ENCODE results near the gene CCL21.

- no peak for TF ChIP-seq CTCF (conservative IDR thresholded peaks at IDR 0.05; ENCODE audit: low read depth, low read length)
- no peak for TF ChIP-seq POLR2A (IDR thresholded peaks at IDR 0.05; ENCODE audit: low read depth, low read length)
- TF ChIP-seq SMC3 (IDR thresholded peaks at IDR 0.05; ENCODE audit: low read depth, low read length) = no peak
- no peak for TF ChIP-seq NFE2L2 (IDR thresholded peaks at IDR 0.05; ENCODE audit: low read depth, low read length)
- TF ChIP-seq FOS (IDR thresholded peaks at IDR 0.05; ENCODE audit: low read depth, low read length) = no peak
- no peak for TF ChIP-seq MAFK (IDR thresholded peaks at IDR 0.05; ENCODE audit: low read depth, low read length)
- no peak for TF ChIP-seq CEBPB (IDR thresholded peaks at IDR 0.05; ENCODE audit: low read depth, low read length)
- TF ChIP-seq BHLHE40 (IDR thresholded peaks at IDR 0.05; ENCODE audit: low read depth, low read length) = no peak
- TF ChIP-seq USF2 (IDR thresholded peaks at IDR 0.05; ENCODE audit: low read depth, low read length) = no peak
- TF ChIP-seq RCOR1 (IDR thresholded peaks at IDR 0.05; ENCODE audit: insufficient replicate concordance, low read length) = no peak
- TF ChIP-seq MAZ (IDR thresholded peaks at IDR 0.05; ENCODE audit: borderline replicate concordance, low read depth, low read length) = no peak
- no peak for TF ChIP-seq ELK1 (IDR thresholded peaks at IDR 0.05; ENCODE audit: borderline replicate concordance, low read depth, low read length)
Observed at GRCh38 chr9:34737677-34738260, 27.8 kb upstream of the CCL21 start.

Measured in IMR-90 (cell line).